Activated T-cell treated with anti-CD3 and anti-CD28 coated beads, Interleukin-2, amount 50 U/mL, for 1 hour (primary cell): ENCODE results near the gene TUBA1C.
A peak's percentile ranks its signal among the peaks of the same experiment; 100 is the strongest.
"Not testable (repeated sequence)": the region's sequence is repeated elsewhere in the genome, so short reads cannot be mapped to it uniquely, and the experiment has no call there.

Experiments
- DNase-seq: peaks from one replicate; pipeline ENCODE4 v3.0.0-alpha.2; 2020

TUBA1C gene

DNA sequence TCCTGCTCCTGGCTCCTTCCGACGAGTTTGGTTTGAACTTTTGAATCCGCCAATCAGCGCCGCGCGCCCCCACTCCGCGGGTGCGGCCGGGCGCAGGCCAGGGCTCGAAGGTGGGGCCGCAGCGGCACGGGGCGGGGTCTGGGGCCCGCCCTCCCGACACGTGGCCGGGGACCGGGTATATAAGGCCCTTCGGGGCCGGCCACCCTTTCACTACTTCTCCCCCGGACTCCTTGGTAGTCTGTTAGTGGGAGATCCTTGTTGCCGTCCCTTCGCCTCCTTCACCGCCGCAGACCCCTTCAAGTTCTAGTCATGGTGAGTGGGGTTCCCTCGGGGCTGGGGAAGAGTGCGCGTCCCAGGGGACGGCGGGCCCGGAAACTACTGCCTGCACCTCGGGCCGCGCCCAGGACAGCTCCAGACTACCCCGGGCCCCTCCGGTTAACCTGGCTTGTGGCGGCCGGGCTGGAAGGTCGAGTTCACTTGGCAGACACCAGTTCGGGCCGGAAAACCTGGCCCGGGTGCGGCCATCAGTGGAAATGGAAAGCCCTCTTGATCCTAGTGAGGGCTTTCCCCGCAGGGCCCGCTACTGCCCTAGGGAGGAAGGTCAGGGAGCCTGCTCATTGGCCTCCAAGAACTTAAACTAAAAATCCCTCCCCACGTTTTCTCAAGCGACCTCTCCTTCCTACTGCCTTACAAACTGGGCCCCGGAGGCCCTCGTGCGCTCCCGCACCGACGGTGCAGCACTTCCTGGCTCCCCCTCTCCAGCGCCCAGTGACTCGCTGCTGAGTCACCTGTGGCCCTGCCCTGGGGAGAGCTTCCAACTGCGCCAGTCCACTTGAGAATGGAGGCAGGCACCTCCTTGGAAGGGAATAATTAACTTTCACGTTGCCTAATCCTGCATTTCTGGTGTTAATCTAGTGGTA lies at the start of gene TUBA1C:
Gene TUBA1C, plus strand, starts transcription at position 210 of the 920 bp plus-strand sequence. Its CDS starts 100 bp downstream, at position 310.
- DNase-seq: peak; percentile 86

DNA sequence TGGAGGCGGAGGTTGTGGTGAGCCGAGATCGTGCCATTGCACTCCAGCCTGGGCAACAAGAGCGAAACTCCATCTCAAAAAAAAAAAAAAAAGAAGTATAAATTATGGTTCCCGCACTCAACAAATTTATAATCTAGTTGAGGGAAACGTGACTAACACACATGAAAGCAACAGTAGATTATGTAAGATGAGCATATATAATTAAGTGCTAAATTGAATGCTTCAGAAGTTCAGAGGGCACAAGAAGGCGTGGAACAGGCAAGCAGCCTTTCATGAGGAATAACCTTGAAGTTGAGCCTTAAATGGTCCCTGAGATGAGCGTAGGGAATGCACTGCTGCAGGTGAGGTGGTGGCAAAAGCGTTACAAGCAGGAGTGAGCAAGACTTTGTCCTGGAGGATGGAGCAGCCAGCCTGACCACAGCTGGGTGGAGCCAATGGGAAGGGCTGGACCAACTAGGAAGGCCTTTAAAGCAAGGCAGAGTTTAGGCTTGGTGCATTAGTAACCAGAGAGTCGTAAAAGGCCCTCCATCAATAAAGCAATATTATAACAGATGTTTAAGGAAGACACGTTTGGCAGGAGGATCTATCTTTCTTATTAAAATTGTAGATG lies 45.4 kb upstream of the TUBA1C start:
- DNase-seq: no peak

DNA sequence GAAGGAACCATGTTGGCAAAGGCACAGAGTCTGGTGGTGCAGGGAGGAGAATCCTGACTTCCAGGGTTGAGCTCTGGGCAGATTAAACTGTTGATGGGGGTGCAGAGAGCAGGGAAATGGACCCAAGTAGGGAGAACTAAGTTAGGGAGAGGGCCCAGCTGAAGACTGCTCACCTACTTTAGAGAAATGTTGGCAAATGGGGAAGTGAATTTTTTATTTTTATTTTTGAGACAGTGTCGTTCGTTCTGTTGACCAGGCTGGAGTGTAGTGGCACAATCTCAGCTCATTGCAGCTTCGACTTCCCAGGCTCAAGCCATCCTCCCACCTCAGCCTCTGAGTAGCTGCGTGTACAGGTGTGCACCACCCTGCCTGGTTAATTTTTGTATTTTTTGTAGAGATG lies 43.9 kb upstream of the TUBA1C start:
- DNase-seq: no peak

DNA sequence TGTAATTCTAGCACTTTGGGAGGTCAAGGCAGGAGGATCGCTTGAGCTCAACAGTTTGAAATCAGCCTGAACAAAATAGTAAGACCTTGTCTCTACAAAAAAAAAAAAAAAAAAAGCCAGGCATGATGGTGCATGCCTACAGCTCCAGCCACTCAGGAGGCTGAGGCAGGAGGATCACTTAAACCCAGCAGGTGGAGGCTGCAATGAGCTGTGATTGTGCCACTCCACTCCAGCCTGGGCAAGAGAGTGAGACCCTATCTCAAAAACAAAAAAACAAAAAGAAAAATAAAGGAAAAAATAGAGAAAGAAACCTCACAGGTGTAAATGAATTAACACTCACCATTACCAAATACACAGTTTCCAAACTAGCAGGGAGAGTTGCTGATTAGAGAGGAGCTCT lies 41.8 kb upstream of the TUBA1C start:
- no peak for DNase-seq

DNA sequence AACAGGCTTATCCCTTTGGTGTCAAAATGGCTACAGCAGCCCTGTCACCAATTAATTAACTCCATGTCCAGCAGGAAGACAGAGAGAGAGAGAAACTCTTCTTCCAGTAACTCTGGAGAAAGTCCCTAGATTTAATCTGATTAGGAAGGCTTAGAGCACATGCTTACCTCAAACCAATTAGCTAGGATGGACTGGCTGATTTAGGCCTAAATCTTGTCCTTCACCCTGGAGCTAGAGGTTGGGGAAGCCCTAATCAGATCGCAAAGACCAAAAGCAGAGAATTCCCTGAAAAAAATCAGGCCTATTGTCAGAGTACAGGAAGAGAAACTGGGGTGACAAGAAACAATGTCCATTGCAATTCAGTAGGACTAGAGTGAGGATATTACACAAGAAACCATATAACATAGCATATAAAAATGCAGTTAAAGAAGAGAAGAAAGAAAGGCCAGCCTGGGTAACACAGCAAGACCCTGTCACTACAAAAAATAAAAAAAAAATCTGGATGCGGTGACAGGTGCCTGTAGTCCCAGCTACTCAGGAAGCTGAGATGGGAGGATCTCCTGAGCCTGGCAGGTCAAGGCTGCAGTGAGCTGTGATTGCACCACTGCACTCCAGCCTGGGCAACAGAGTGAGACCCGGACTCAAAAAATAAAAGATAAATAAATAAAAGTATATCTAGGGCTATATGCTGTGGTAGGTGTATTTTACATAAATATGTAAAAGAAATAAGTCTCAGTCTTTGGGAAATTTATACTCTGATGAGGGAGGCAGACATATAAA lies 41.1 kb upstream of the TUBA1C start:
- no peak for DNase-seq

DNA sequence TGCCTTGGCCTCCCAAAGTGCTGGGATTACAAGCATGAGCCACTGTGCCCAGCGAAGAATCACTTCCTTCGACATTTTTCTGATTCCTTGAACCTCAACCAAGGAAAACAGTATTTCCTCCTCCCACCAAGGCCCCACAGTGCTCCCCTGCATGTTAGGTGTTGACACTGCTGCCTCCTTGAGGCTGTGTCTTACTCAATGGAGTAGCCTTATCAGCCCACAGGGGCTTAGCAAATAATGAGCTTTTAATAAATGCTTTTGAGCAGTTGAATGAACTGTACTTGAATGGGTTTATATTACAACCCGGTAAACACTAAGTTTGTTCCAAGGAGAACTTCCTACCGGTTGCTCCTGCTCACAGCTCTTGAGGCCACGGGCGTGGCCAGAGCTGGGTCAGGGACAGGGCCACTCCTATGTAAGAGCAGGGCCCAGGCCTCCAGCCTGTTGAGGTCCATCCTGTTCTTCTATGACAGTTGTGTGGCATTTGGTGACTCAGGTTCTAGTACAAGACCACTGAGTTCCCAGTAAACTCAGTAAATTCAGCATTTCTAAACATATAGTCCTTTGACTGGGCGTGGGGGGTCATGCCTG lies 39.2 kb upstream of the TUBA1C start:
- DNase-seq: no peak

DNA sequence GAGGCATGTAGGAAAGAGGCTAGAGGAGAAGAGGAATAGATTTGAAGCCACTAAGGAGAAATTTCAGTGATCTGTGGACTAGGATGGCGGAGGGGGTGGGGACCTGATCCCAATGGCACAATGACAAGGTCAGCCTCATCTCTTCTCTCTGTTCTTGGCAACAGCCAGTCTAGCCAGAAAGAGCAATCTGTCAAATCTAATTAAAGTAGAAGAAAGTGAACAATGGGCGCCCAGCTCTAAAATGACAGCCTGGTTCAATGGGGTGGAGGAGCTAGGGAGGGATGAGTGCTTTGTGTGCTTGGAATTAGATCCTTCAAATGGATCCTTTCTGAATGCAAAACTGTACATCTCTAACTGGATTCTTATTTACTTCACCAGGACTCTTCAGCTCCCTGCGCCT lies 37.2 kb upstream of the TUBA1C start:
- DNase-seq: no peak

DNA sequence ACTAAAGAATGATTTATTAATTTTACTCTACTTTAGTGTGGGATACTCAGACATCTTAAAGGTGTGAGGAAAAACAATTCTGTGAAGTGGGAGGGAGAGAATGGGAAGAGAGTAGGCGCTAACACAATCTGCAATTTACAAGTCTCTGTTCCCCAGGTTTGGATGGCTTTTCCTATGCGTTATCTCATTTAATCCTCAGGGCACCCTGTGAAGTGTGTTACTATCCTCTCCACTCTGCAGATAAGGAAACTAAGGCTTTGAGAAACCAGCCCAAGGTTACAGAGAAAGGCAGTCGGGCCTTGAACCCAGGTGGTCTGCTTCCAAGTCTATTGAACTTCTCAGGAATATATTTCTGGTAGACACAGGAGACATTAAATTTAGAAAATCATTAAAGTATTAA lies 36.2 kb upstream of the TUBA1C start:
- no peak for DNase-seq

DNA sequence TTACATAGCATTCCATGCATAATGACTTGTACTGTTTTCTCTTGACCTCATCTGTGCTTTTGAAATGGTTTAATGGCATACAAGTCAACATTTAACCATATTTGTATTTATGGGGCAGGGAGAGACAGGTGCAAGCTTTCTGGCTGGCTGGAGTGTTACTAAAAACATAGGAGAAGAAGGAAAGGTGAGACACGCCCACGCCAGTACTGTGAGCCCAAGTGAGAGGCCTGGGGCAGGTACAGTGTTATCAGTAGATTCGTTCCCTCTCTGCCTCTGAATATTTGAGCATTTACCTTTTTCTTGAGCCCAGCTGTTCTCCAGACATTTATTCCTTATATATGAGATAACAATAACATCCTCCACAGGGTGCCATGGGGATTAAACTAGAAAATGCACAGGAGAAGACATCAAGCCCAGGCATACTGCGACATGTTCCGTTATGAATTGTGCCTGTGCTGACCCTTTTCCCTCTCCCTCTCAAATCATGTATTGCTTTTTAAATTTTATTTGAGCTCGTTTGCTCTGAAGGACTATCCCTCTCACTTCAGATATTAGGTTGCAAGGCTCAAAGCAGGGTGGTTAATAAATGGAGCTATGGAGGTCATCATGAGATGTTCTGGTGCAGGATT lies 34.6 kb upstream of the TUBA1C start:
- no peak for DNase-seq

DNA sequence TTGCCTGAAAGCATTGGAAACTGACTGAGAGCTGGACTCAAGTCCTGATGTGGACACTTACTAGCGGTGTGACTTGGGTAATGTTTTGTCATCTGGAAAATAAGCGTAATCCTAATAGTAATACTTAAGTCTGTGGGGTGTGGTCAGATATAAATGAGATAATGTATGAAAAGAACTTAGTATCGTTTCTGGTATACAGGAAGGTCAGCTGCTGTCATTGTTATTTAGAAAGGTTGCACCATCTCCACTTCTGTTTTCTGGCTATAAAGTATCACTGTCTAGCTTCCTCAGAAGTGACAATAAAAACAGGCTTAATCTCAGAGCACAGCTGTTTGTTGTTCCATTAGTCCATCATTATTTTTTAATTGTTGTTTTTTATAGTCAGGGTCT lies 34.1 kb upstream of the TUBA1C start:
- DNase-seq: no peak

DNA sequence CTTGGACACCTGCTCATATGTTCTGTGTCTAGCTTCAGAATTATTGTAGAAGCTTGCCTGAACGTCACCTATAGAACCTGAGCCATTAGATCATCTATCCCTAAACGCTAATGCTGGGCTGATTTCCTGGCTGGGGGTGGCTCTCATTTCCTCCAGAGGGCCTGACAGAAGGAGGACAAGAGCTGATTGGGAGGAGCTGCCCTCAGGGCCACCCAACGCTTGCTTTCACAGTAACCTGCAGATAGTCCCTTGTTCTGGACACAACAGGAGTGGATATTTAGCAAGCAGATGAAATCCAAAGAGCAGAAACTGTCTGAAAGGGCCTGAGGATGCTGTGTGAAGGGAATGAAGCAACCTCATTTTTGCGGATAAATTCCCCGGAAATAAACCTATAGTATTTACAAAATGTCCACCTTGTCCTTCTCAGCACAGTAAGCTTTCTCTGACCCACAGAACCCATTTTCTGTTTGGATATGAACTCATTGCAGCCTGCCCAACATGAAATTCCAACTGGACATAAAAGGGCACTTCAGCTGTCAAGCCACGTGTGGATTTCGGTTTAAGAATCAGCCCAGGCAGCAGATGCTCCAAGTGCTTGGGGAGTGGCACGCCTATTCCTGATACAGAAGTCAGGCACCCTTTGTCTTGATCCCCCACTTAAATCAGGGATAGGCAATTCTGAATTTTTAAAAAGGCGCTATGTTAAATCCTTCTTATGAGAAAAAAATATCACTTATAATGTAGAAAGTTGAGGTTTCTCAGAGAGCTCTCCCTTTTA lies 32.8 kb upstream of the TUBA1C start:
- DNase-seq: no peak

DNA sequence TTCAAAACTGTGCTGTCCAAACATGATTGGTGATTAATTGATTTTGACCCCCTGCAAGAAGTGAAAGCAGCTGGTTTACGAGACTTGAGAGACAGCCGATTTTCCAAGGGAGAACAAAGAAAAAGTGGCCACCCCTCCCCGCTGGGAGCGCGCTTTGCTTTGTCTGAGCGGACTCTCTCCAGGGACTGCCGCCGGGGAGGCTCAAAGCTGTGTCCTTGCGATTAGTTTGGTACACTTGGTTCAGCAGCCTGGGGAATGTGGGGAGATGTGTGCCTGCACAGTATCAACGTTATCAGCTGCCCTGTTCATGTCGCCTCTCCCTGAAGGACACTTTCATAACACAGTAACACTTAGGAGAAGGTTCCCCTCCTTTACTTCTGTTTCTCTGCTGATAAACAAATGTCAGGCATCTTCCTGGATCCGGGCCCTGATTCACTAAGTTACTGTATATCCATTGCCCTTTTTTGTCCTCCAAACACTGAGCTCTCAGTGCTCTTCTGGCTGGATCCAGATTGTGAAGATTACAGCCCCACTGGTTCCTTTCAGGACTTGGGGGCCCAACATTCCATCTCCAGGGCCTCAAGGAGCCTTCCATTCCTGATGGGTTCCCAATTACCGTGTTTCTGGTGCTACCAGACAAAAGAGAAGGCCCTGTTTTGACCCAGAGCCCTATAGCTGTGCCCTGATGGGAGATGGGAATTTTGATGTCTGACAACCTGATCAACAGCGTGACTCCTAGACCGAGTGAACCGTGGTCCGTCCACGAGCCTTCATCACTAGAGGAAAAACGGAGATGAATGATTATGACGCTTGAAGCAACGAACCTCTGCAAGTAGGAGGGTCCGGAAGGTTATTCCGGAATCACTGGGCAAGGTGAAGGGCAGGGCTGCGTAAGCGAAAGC lies 31.7 kb upstream of the TUBA1C start:
- DNase-seq: no peak

DNA sequence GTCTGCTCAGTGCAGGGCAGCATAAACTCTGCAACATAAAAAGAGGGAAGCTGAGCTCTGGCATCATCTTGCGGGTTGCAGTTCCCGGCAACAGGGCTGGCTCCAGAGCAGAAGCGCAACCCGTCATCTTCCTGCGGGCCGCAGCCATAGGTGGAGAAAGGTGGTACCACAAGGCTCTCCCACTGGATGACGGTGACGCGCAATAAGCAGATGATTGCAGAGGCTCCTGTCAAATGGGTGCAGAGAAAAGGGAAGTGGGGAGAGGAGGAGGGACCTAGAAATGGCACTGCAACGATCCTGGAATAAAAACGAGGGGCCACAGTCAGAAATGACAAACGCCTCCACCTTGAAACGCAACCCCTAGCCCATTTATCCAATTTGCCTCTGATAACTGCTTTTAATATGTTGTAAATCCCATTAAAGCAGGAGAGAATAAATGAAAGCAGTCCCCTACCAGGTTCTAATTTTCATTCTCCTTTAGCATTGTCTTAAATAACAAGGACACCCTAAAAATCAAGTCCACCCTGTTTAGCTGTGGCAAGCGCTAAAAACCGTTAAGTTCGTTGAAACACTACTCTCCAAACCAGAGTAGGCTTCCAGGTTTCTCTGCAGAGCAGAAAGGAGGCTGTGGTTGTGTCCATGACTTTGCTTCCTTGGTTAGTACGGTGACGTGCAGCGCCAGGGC lies 30.9 kb upstream of the TUBA1C start:
- peak; percentile 24 for DNase-seq

DNA sequence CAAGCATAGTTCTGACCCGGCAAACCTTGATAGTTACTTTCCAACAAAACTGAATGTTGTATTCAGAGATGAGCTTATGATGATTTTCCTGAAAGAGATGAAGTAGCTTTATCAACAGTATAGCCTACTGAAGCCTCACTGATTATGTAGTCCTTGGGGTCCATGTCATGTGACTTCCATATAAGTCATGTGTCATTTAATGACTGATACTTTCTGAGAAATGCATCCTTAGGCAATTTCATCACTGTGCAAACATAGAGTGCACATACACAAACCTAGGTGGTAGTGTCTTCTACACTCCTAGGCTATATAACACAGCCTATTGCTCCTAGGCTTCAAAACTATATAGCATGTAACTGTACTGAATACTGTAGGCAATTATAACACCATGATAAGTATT lies 28.5 kb upstream of the TUBA1C start:
- DNase-seq: no peak

DNA sequence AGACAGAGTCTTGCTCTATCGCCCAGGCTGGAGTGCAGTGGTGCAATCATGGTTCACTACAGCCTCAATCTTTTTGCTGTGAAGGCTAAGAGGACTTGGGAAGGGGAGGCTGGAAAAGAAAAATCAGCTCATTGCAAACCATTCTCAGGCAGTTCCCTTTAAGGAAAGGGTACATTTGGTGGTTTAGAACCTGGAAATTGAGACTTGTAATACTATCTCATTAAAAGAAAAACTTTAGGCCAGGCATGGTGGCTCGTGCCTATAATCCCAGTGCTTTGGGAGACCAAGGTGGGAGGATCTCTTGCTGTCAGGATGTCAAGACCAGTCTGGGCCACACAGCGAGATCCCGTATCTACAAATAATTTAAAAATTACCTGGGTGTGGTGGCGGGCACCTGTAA lies 21.3 kb upstream of the TUBA1C start:
- DNase-seq: no peak

DNA sequence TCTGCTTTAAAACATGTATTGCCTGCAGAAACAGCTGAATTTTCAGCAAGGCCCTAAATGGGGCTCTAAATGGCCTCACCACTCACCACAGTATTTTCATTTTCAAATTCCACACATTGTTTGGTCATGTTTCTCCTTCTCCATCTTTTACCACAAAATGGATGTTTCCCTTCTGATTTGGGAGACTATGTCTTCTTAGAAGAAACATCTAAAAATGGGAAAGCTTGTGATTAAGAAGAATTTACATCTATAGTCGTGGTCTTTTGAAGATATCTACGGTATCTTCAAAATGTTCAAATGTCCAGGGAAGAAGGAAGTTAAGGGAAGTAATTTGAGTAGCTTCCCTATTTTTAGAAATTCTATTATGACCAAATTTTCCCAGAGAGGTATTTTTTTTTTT lies 20.7 kb upstream of the TUBA1C start:
- no peak for DNase-seq

DNA sequence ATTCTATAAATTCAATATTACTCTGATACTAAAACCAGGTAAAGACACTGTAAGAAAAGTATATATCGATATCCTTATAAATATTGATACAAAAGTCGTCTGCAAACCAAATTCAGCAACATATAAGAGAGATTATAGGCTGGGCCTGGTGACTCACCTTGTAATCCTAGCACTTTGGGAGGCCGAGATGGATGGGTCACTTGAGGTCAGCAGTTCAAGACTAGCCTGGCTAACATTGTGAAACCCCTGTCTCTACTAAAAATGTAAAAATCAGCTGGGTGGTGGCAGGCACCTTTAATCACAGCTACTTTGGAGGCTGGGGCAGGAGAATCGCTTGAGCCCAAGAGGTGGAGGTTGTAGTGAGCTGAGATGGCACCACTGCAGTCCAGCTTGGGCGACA lies 13.5 kb upstream of the TUBA1C start:
- DNase-seq: no peak

DNA sequence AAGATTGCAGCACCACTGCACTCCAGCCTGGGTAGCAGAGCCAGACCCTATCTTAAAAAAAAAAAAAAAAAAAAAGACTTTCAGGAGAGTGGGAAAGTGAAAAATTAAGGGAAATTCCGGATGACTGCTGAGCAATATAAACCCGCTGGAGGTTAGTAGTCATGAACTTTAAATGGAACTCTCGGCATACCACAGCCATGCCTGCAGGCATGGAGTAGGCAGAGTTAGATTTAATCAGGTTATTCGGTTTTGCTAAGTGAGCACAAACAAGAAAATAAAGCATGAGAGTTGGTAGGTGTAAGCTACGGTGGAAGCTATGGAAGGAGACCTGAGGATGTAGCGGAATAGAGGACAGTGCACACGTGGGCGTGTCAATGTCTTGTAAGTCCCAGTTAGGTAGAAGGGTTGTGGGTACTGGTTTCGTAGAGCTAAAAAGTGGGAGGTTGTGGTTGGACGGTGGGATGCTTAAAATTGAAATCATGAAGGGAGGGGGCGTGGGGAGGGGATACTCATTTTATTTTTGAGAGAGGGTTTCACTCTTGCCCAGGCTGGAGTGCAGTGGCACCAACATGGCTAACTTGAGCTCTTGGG lies 11.8 kb upstream of the TUBA1C start:
- DNase-seq: no peak

DNA sequence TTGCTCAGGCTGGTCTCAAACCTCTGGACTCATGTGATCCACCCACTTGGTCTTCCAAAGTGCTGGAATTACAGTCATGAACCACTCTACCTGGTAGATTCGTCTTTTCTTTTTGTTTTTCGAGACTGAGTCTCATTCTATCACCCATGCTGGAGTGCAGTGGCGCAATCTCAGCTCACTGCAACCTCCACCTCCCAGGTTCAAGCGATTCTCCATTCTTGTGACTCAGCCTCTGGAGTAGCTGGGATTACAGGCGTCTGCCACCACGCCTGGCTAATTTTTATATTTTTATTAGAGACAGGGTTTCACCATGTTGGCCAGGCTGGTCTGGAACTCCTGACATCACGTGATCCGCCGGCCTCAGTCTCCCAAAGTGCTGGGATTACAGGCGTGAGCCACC lies 9.4 kb upstream of the TUBA1C start:
- DNase-seq: not testable (repeated sequence)
